Erythroblast (primary cell): Measurements from ENCODE around the gene TMLHE.

Source experiments
- GATA1 ChIP-seq: IDR thresholded peaks from 2 replicates; pipeline ENCODE4 v1.6.1; 2011; ENCODE audit warnings: low read depth, mild to moderate bottlenecking, control low read depth, low read length, moderate library complexity
- POLR2A ChIP-seq: IDR thresholded peaks from 2 replicates; pipeline ENCODE4 v1.6.1; 2011; ENCODE audit warnings: mild to moderate bottlenecking, low read length

DNA sequence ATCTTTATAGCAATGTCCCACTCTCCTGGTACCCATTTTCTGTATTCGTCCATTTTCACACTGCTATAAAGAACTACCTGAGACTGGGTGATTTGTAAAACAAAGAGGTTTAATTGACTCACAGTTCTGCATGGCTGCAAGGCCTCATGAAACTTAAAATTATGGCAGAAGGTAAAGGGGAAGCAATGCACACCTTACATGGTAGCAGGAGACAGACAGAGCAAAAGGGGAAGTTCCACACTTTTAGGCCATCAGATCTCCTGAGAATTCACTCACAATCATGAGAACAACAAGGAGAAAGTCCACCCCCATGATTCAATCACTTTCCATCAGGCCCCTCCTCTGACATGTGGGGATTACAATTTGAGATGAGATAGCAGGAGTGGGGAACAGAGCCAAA lies 49.7 kb downstream of the TMLHE start:
- TF ChIP-seq POLR2A: no peak
- no peak for TF ChIP-seq GATA1
